ENCODE measurements around the gene G2E3.

- TF ChIP-seq CTCF (IDR thresholded peaks at IDR 0.05 in 4 of 5, conservative IDR thresholded peaks at IDR 0.05 in 1 of 5) (no peak), POLR2A (IDR thresholded peaks at IDR 0.05) (no peak)
Measured at GRCh38 chr14:30569216-30569902, 10.4 kb downstream of the G2E3 start.

Data from gastrocnemius medialis (tissue), 4 donors.